CD4-positive, alpha-beta T cell treated with Interleukin-6 for 4 hours (primary cell): ENCODE results near the gene TBCEL.
"Not testable (repeated sequence)": the region's sequence is repeated elsewhere in the genome, so short reads cannot be mapped to it uniquely, and the experiment has no call there.

Experiments used
- DNase-seq: peaks from one replicate; pipeline ENCODE4 v3.0.0-alpha.2; 2020; ENCODE audit warnings: mixed read lengths

Gene TBCEL

GRCh38 chr11:121023848-121024751 lies at the start of gene TBCEL:
Gene TBCEL (plus strand): TSS chr11:121024102. CDS start chr11:121045691, 21,589 bp downstream.
- DNase-seq: peak; percentile 88

GRCh38 chr11:120974466-120974865 lies 49.4 kb upstream of the TBCEL start:
- no peak for DNase-seq

- DNase-seq: no peak
Measured at GRCh38 chr11:120974965-120975364, 48.9 kb upstream of the TBCEL start.

GRCh38 chr11:120977266-120978137 lies 46.4 kb upstream of the TBCEL start:
- no peak for DNase-seq

- no peak for DNase-seq
Measured at GRCh38 chr11:120978701-120979100, 45.2 kb upstream of the TBCEL start.

- DNase-seq: peak; percentile 57
Measured at GRCh38 chr11:120985718-120986569, 38.0 kb upstream of the TBCEL start.

GRCh38 chr11:120988603-120989002 lies 35.3 kb upstream of the TBCEL start:
- DNase-seq: no peak

- DNase-seq: no peak
Measured at GRCh38 chr11:120991830-120992686, 31.8 kb upstream of the TBCEL start.

- DNase-seq: no peak
Measured at GRCh38 chr11:120994091-120994859, 29.6 kb upstream of the TBCEL start.

GRCh38 chr11:120995184-120995583 lies 28.7 kb upstream of the TBCEL start:
- no peak for DNase-seq

GRCh38 chr11:120996973-120997372 lies 26.9 kb upstream of the TBCEL start:
- DNase-seq: no peak

- DNase-seq: no peak
Measured at GRCh38 chr11:120998581-120998980, 25.3 kb upstream of the TBCEL start.

- DNase-seq: no peak
Measured at GRCh38 chr11:121004206-121004840, 19.6 kb upstream of the TBCEL start.

- DNase-seq: no peak
Measured at GRCh38 chr11:121006922-121007321, 17.0 kb upstream of the TBCEL start.

- no peak for DNase-seq
Measured at GRCh38 chr11:121008551-121008950, 15.4 kb upstream of the TBCEL start.

- no peak for DNase-seq
Measured at GRCh38 chr11:121012091-121012490, 11.8 kb upstream of the TBCEL start.

GRCh38 chr11:121018746-121019145 lies 5.2 kb upstream of the TBCEL start:
- no peak for DNase-seq

- not testable (repeated sequence) for DNase-seq
Measured at GRCh38 chr11:121021718-121022117, 2.2 kb upstream of the TBCEL start.

GRCh38 chr11:121024989-121025388 lies 1.1 kb downstream of the TBCEL start:
- DNase-seq: no peak

- DNase-seq: no peak
Measured at GRCh38 chr11:121029153-121029552, 5.3 kb downstream of the TBCEL start.
